CD4-positive, alpha-beta T cell (primary cell): ENCODE data around the gene PLCH2. TPM values are rescaled to one million over a fixed set of nuclear protein-coding genes. Genes with fewer than 3 reads are reported as not detected.

ENCODE experiments used
- ATAC-seq: fragments of 200-7000 bp; cut with Tn5 transposase; one replicate; pipeline ENCODE4 v1.10.0; 2022; ENCODE audit warnings: mild to moderate bottlenecking; ENCODE audit not compliant: poor library complexity
- CTCF ChIA-PET: fragments of 350-600 bp; sonication (Branson Sonifier 250); formaldehyde crosslinking; loops from one replicate; lab custom pipeline; 2021; ENCODE audit warnings: antibody characterized with exemption, inconsistent platforms; lab: Charles Lee
- POLR2A ChIA-PET: fragments of 350-600 bp; sonication (Branson Sonifier 250); formaldehyde crosslinking; loops from one replicate; lab custom pipeline; 2021; ENCODE audit warnings: antibody characterized with exemption, inconsistent platforms; lab: Charles Lee
- DNase-seq, 14 experiments: peaks; one replicate each; pipeline ENCODE4 v3.0.0-alpha.2; 2013 to 2020; ENCODE audit warnings: mixed read lengths in 2 of 14
- H3K27ac ChIP-seq, 2 donors: one replicate each; pipeline versions ENCODE4 v1.5.1 to v1.7.0; 2013; ENCODE audit warnings: low read length in 2 of 2, low read depth in 1 of 2, mild to moderate bottlenecking in 1 of 2
- H3K27me3 ChIP-seq, 2 experiments: 1 replicate in 1 of 2; 2 replicates in 1 of 2; pipeline versions ENCODE4 v1.6.1 to v1.7.0; 2013; ENCODE audit warnings: low read length in 2 of 2, control low read depth in 1 of 2, mild to moderate bottlenecking in 1 of 2, moderate library complexity in 1 of 2; ENCODE audit not compliant: insufficient read depth in 2 of 2, control insufficient read depth in 1 of 2
- H3K36me3 ChIP-seq: one replicate; pipeline ENCODE4 v1.6.1; 2013; ENCODE audit warnings: low read length, control low read depth; ENCODE audit not compliant: insufficient read depth
- H3K4me1 ChIP-seq: one replicate; pipeline ENCODE4 v1.6.1; 2013; ENCODE audit warnings: low read length, control low read depth; ENCODE audit not compliant: insufficient read depth
- H3K4me3 ChIP-seq: one replicate; pipeline ENCODE4 v1.5.1; 2013; ENCODE audit warnings: mild to moderate bottlenecking, low read length, moderate library complexity
- H3K9me3 ChIP-seq, 2 experiments: 1 replicate in 1 of 2; 2 replicates in 1 of 2; pipeline versions ENCODE4 v1.6.1 to v1.7.0; 2013; ENCODE audit warnings: low read length in 2 of 2, mild to moderate bottlenecking in 2 of 2, control low read depth in 1 of 2, moderate library complexity in 1 of 2; ENCODE audit not compliant: control insufficient read depth in 1 of 2, insufficient read depth in 1 of 2
- H3K27ac Mint-ChIP-seq: one replicate; pipeline ENCODE4 v1.8.0; 2020; ENCODE audit warnings: mixed read lengths
- H3K27me3 Mint-ChIP-seq: one replicate; pipeline ENCODE4 v1.8.0; 2021; ENCODE audit warnings: mixed read lengths
- H3K36me3 Mint-ChIP-seq: one replicate; pipeline ENCODE4 v1.8.0; 2021; ENCODE audit warnings: low read depth, mixed read lengths
- H3K4me1 Mint-ChIP-seq: one replicate; pipeline ENCODE4 v1.8.0; 2021; ENCODE audit warnings: low read depth, mixed read lengths
- H3K4me3 Mint-ChIP-seq: one replicate; pipeline ENCODE4 v1.8.0; 2020; ENCODE audit warnings: mild to moderate bottlenecking, mixed read lengths
- H3K9me3 Mint-ChIP-seq: one replicate; pipeline ENCODE4 v1.8.0; 2020; ENCODE audit warnings: mixed read lengths
- intact Hi-C, 2 experiments: fragments of 100-400 bp; cut with DNase I in 1 of 2; cut with micrococcal nuclease in 1 of 2; formaldehyde crosslinking; loops; one replicate each; pipeline versions ENCODE4 v1.15.1 to v1.9.0; 2023 to 2025; cut with DNase I, micrococcal nuclease
- total RNA-seq, 174 experiments: library from RNA in 2 of 174; stranded (reverse) in 2 of 174; gene quantifications; one replicate each; pipeline ENCODE4 v1.2.3 and lab custom pipeline; 2021 to 2026
- TF ChIP-seq, protein P1 (sequence below): fragments of 200-600 bp; IDR thresholded peaks from one replicate; pipeline ENCODE4 v1.8.0; 2022; ENCODE audit warnings: antibody characterized with exemption, mild to moderate bottlenecking

Gene PLCH2
- total RNA-seq, 2 experiments from 2014 or later: 47.6 to 48.1 TPM

DNA sequence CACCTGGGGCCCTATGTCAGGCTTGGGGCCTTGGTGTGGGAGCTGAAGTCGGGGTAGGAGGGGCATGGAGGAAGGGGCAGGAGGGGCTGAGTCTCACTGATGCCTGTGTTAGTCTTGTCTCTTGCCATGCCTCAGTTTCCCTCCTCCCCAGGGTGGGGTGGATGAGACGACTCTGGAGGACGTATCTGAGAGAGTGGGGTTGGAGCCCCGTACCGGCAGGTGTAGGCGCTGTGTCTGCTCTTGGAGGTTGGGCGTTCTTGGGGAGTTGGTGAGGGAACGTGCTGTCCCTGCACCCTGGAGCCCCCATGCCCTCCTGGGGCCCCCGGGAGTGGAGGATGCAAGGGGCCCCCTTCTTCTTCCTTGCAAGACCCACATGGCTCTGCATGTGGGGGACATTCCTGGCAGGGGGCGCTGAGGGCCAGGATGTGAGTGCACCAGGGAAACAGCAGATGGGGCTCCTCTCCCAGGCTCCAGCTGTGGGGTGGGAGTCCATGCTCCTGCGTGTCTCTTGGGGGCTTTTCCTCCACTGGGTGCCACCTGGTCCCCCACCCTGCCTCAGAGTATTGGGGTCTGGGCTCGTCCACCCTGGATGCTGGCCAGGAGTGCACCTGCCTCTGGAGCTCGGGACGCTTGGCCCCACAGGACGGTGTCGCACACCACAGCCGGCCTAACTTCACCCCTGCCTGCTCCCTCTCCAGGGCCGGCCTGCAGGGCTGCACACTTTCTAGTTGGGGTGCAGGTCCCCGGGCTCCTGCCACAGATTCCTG, 78.7 kb downstream of the PLCH2 start:
- peak overlapping the region; percentile 99 for H3K4me3 ChIP-seq
- ChIA-PET POLR2A (interaction anchor here (1.3 to 5.7 kb wide), 6 partner anchors 8 to 163 kb away, joined by 3 to 133 read pairs (median 20); partner anchors contain the start of genes MORN1, PRXL2B and RER1), CTCF (interaction anchor here (1.0 to 3.0 kb wide), 5 partner anchors 10 to 89 kb away, joined by 3 to 38 read pairs (median 5); no protein-coding TSS in a partner anchor)
- no peaks in the 10 kb centered on the region for H3K9me3 ChIP-seq
- Mint-ChIP-seq H3K27me3 (no peaks in the 10 kb centered on the region), H3K9me3 (no peaks in the 10 kb centered on the region), H3K36me3 (peaks cover 20% of the 10 kb centered on the region), H3K4me1 (peaks cover 33% of the 10 kb centered on the region), H3K4me3 (peak overlapping the region; percentile 97), H3K27ac (peak overlapping the region; percentile 98)
- H3K36me3 ChIP-seq: peaks cover 24% of the 10 kb centered on the region
- peak overlapping the region; percentile 96 for H3K27ac ChIP-seq
- H3K4me1 ChIP-seq: peaks cover 58% of the 10 kb centered on the region
- H3K27me3 ChIP-seq: no peaks in the 10 kb centered on the region
- DNase-seq: peak in 13 of 14 experiments; percentile 23 to 79 (median 60)
- intact Hi-C loops: loop anchor here in 1 of 2 experiments (1.0 kb wide), 4 partner anchors 30 to 285 kb away; no protein-coding TSS in a partner anchor
- ATAC-seq: peak; percentile 46
- TF ChIP-seq, protein P1, sequence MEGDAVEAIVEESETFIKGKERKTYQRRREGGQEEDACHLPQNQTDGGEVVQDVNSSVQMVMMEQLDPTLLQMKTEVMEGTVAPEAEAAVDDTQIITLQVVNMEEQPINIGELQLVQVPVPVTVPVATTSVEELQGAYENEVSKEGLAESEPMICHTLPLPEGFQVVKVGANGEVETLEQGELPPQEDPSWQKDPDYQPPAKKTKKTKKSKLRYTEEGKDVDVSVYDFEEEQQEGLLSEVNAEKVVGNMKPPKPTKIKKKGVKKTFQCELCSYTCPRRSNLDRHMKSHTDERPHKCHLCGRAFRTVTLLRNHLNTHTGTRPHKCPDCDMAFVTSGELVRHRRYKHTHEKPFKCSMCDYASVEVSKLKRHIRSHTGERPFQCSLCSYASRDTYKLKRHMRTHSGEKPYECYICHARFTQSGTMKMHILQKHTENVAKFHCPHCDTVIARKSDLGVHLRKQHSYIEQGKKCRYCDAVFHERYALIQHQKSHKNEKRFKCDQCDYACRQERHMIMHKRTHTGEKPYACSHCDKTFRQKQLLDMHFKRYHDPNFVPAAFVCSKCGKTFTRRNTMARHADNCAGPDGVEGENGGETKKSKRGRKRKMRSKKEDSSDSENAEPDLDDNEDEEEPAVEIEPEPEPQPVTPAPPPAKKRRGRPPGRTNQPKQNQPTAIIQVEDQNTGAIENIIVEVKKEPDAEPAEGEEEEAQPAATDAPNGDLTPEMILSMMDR: peak; percentile 80

Other genes with a start within 250 kb of the PLCH2 start
- 100 to 1,000 TPM; 286 to 324 TPM for gene SKI, start 248.0 kb upstream of the PLCH2 start, total RNA-seq
- 1 to 10 TPM; 5.3 to 6.5 TPM for gene MORN1, start 84.7 kb upstream of the PLCH2 start, total RNA-seq
- 10 to 100 TPM; 57.9 to 60.7 TPM for gene RER1, start 84.4 kb upstream of the PLCH2 start, total RNA-seq
- gene PEX10, start 63.7 kb upstream of the PLCH2 start, total RNA-seq: 10 to 100 TPM; 12.0 to 12.5 TPM
- gene PANK4, start 50.3 kb downstream of the PLCH2 start, total RNA-seq: 10 to 100 TPM; 42.9 to 47.0 TPM
- gene HES5, start 54.0 kb downstream of the PLCH2 start, total RNA-seq: not detected
- gene TNFRSF14, start 80.1 kb downstream of the PLCH2 start, total RNA-seq: 100 to 1,000 TPM; 191 to 194 TPM
- gene PRXL2B, start 110.5 kb downstream of the PLCH2 start, total RNA-seq: 10 to 100 TPM; 11.0 to 12.8 TPM
- gene MMEL1, start 156.7 kb downstream of the PLCH2 start, total RNA-seq: 1 to 10 TPM in 1 of 2 experiments, under 1 TPM in 1; 0.67 to 1.8 TPM